ENCODE data around the gene PPP1R15B.

PPP1R15B gene

DNA sequence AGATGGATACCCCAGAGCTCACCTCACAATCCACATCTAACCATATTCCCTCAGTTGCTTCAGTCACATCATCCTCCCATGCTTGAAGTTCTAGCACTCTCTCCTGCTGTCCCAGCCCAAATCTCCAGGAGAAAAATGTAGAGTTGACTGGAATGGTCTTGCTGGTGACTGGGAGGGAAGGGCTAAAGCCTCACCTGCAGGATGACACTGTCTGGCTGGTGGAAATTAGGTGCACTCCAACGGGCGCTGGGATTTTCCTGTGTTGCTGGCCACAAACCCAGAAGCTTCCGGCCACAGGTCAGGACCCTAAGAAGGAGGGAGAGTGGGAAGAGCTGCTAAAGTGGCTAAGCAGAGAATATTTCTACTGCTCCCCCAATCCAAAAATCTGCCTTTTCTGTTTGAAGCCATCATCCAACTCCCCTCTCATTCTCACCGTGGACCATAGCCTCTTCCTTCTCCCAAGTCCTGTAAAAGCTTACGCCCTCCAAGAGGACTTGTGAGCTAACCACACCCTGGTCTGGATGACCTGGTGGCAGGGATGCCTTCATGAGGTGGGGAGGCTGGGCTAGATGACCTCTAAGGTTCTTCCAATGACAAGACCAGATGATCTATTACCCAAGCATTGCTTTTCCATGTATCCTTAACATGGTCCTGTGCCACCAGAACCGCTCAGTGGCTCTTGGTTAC, 37.5 kb upstream of the PPP1R15B start:
- ATAC-seq (ENCODE audit: low read depth) = no peak
- peak overlapping the region; percentile 44 for H3K4me3 Mint-ChIP-seq
- H3K27me3 Mint-ChIP-seq = no peaks in the 10 kb centered on the region
- H3K9me3 Mint-ChIP-seq = no peaks in the 10 kb centered on the region
- H3K4me1 Mint-ChIP-seq = peaks cover 57% of the 10 kb centered on the region
- no peak for DNase-seq (ENCODE audit: low spot score in 2 of 2)
- H3K27ac Mint-ChIP-seq = peak overlapping the region; percentile 98
- peaks cover 38% of the 10 kb centered on the region for H3K36me3 Mint-ChIP-seq

DNA sequence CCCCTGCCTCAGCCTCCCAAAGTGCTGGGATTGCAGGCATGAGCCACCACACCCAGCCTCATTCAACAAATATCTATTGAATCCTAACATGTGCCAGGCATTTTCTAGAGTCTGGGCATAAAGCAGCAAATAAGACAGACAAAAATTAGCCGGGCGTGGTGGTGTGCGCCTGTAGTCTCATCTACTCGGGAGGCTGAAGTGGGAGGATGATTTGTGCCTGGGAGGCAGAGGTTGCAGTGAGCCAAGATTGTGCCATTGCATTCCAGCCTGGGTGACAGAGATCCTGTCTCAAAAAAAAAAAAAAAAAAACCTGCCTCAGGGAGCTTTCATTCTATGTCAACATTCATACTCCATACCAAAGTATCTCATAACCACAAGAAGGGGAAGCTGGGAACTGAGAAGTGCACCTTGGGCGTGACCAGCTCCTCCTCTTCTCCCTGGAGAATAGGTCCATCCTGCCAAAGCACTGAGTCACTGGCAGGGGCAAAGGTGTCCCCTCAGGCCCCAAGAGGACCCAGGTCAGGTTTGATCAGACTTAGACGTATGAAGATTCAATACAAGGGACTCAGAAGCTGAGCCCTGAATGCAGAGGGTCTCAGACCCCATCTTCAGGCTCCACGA, 36.8 kb upstream of the PPP1R15B start:
- peaks cover 57% of the 10 kb centered on the region for H3K4me1 Mint-ChIP-seq
- peak overlapping the region; percentile 39 for H3K4me3 Mint-ChIP-seq
- H3K36me3 Mint-ChIP-seq = peaks cover 41% of the 10 kb centered on the region
- ATAC-seq (ENCODE audit: low read depth) (no peak), DNase-seq (ENCODE audit: low spot score in 2 of 2) (no peak)
- no peaks in the 10 kb centered on the region for H3K27me3 Mint-ChIP-seq
- H3K27ac Mint-ChIP-seq = peak overlapping the region; percentile 98
- no peaks in the 10 kb centered on the region for H3K9me3 Mint-ChIP-seq

DNA sequence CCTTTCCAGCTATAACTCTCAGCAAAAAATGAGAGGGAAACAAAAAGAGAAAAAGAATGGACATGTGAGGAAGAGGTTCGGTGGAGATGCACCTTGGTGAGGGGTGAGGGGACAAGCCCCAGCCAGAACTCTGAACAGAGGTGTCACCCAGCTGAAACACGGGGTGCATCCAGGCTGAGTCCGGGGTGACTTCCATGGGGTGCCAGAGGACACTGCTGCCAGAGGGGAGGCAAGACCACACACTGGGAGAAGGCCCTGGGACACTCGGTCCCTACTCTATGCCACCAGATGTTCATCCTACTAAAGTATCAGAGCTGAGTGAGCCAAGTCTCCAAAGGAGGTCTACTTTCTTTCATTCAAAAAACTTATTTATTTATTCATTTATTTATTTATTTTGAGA, 36.1 kb upstream of the PPP1R15B start:
- Mint-ChIP-seq H3K36me3 (peaks cover 41% of the 10 kb centered on the region), H3K9me3 (no peaks in the 10 kb centered on the region), H3K27me3 (no peaks in the 10 kb centered on the region), H3K27ac (peak overlapping the region; percentile 85), H3K4me1 (peaks cover 50% of the 10 kb centered on the region), H3K4me3 (no peak overlapping the region)
- DNase-seq (ENCODE audit: low spot score in 2 of 2) (no peak), ATAC-seq (ENCODE audit: low read depth) (no peak)

DNA sequence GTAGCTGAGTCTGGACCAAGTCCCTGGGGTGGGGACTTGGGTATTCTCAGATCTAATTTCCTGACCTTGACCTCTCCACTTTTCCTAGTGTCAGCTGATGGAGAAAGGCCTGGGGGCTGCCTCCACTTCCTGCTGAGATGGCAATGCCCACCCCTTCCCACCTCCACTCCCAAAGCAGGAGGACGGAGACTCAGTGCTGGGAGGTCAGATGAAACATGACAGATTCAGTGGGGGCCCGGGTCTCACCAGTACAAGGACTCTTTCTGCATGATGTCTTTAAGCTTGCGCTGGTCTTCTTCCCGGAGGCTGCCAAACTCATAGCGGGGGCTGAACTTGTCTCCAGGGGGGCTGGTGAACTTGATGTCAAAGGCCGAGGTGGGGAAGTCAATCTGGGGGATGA, 35.6 kb upstream of the PPP1R15B start:
- Mint-ChIP-seq H3K4me1 (peaks cover 49% of the 10 kb centered on the region), H3K4me3 (no peak overlapping the region), H3K9me3 (no peaks in the 10 kb centered on the region)

DNA sequence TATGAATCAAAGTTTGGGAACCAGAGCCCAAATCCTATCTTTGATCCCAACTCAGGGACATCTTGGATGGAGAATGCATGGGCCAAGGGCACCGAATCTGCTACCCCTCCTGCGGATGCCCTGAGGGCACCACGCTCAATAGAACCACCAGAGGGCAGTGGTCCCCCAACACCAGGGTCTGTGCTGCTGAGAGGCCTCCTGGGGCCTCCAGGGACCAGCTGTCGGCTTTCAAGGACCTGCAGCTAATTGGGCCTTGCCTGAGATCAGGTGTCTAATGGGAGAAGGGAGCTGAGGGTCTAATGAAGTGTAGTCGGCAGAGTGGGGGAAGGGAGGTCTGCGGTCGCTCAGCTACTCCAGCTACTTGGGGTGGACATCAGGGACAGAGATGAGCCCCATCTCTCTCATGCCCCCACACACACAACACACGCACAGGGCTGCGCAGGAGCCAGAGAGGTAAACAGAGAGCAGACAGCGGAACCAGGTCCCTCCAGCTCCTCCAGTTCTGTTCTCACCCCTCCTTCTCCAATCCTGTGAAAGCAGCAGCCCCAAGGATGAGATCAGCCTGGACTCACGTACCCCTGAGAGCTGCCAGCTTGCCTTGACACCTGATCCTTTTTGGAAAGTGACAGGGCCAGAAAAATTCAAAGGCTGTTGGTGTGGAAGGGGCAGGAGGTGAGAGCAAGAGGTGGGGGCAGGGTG, 34.9 kb upstream of the PPP1R15B start:
- Mint-ChIP-seq H3K36me3 (peaks cover 49% of the 10 kb centered on the region), H3K27me3 (no peaks in the 10 kb centered on the region), H3K4me1 (peaks cover 45% of the 10 kb centered on the region), H3K4me3 (peak overlapping the region; percentile 50), H3K9me3 (no peaks in the 10 kb centered on the region), H3K27ac (peak overlapping the region; percentile 85)
- ATAC-seq (ENCODE audit: low read depth) (peak; percentile 97), DNase-seq (ENCODE audit: low spot score in 2 of 2) (peak; percentile 82 to 85)

More for the DNA sequence above, 35.6 kb upstream of the PPP1R15B start:
- peak overlapping the region; percentile 85 for H3K27ac Mint-ChIP-seq
- DNase-seq (ENCODE audit: low spot score in 2 of 2) (no peak), ATAC-seq (ENCODE audit: low read depth) (no peak)
- no peaks in the 10 kb centered on the region for H3K27me3 Mint-ChIP-seq
- H3K36me3 Mint-ChIP-seq = peaks cover 43% of the 10 kb centered on the region

DNA sequence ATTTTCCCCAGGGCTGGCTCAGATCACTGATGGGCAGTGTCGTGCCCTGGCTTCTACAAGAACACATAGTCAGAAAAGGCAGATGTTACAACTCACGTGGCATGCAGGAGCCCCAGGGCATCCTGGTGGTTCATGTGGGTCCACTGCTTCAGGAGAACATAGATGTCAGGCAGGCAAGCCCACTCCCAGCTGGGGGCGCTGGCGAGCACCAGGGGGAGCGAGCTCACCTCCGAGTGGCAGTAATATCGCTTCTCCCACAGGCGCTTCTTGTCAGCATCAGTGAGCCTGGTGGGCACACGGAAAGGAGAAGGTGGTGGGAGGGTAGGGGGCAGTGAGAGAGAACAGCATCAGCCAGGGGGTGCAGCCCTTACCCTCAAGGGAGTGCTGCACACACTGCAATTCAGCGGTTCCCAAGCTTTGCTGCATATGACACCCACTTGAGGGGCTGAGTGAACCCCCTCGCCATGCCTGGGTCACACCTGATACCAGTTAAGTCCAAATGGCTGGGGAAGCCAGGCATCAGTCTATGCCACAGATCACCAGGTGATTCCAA, 34.3 kb upstream of the PPP1R15B start:
- peak; percentile 23 for ATAC-seq (ENCODE audit: low read depth)
- Mint-ChIP-seq H3K4me1 (peaks cover 40% of the 10 kb centered on the region), H3K27ac (peak overlapping the region; percentile 85), H3K27me3 (no peaks in the 10 kb centered on the region), H3K4me3 (no peak overlapping the region), H3K9me3 (no peaks in the 10 kb centered on the region), H3K36me3 (peaks cover 48% of the 10 kb centered on the region)
- DNase-seq (ENCODE audit: low spot score in 2 of 2) = peak; percentile 45 to 50

DNA sequence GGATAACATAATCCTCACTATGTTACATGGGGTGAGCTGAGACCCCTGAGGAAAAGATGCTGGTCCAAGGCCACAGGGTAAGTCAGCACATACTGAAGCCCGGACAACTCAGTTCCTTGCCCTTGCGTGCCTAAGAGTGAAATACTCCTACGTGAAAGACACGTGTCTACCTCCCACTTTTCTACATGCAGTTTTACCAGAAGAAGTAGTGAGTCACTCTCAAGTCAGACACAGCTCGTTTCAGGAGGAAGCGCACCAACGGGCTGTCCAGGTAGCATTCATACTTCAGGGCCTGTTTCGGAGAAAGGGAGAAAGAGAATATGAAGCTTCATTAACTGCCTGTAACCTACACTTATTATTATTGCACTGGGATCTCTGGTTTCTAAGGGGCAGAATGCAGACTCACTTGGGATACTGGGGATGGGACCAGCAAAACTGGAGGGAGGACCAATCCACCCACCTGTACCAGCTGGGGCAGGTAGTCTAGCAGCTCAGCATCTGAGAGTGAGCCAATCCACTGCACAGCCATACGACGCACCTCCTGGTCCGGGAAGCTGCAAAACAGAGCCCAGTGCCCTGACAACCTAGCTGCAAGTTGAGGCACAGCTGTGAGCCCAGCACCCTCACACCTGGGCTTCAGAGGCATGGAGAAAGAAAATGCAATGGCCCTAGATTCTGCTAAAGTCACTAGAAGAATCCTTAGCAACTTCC, 32.4 kb upstream of the PPP1R15B start:
- H3K27ac Mint-ChIP-seq = peak overlapping the region; percentile 28
- ATAC-seq (ENCODE audit: low read depth) = no peak
- H3K4me3 Mint-ChIP-seq = no peak overlapping the region
- DNase-seq (ENCODE audit: low spot score in 2 of 2) = no peak
- H3K9me3 Mint-ChIP-seq = no peaks in the 10 kb centered on the region
- H3K36me3 Mint-ChIP-seq = peaks cover 44% of the 10 kb centered on the region
- H3K27me3 Mint-ChIP-seq = no peaks in the 10 kb centered on the region
- H3K4me1 Mint-ChIP-seq = peaks cover 23% of the 10 kb centered on the region

DNA sequence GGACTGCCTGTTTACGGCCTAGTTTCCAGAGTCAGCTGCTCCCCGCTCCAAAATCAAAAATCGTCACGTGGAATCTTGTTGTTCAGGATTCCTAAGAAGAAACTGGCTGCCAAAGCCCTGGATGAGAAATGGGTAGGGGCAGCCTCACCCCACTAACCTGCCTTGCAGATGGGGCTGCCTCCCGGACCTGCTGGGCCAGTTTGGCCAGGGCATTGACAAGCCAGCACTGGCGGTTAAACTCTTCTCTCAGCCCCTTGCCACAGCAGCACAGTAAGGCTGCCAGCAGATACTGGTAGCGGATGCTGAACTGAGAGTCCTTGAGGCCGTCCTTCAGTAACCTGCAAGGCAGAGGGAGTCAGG, 31.6 kb upstream of the PPP1R15B start:
- no peak overlapping the region for H3K4me3 Mint-ChIP-seq
- peaks cover 41% of the 10 kb centered on the region for H3K36me3 Mint-ChIP-seq
- no peaks in the 10 kb centered on the region for H3K27me3 Mint-ChIP-seq
- H3K27ac Mint-ChIP-seq = no peak overlapping the region
- H3K9me3 Mint-ChIP-seq = no peaks in the 10 kb centered on the region
- DNase-seq (ENCODE audit: low spot score in 2 of 2) (no peak), ATAC-seq (ENCODE audit: low read depth) (no peak)
- peaks cover 15% of the 10 kb centered on the region for H3K4me1 Mint-ChIP-seq

DNA sequence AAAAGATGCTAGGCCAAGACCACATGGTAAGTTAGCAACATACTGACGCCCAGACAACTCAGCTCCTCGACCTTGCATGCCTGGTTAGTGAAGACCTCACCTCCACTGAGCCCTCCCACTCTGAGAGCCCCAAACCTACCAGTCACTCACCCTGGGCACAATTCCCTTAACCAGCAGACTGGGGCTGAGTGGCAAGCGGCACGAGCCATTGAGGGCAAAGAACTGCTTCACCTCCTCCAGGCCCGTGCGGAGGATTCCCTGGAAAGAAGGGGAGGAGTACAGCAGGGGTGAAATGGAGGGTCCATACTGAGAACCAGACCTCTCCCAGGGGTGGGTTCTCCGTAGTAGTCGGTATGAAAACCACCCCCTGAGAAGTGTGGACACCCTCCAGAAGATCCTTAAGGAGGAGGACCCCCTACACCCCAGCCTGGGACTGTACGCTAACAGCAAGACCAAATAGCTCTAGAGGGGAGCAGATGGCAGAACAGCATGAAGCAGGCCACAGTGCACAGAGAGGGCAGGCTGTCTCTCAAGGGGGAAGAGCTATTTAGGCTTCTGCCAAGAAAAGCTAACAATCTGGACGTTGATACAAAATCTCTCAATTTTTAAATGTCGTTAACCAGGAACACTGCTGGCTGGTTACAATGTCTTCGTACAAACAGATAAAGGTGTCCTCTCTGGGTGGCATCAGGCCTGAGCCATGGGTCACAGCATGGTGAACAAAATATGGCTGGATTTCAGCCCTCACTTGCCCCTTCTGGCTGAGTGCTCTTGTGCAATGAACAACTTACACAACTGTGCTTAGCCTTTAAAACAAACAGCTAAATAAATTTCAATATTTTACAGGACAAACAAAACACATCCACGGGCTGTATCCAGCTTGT, 31.0 kb upstream of the PPP1R15B start:
- Mint-ChIP-seq H3K4me3 (no peak overlapping the region), H3K27me3 (no peaks in the 10 kb centered on the region), H3K9me3 (no peaks in the 10 kb centered on the region), H3K36me3 (peaks cover 42% of the 10 kb centered on the region), H3K27ac (peak overlapping the region; percentile 35), H3K4me1 (peaks cover 12% of the 10 kb centered on the region)
- DNase-seq (ENCODE audit: low spot score in 2 of 2) = no peak
- ATAC-seq (ENCODE audit: low read depth) = no peak

DNA sequence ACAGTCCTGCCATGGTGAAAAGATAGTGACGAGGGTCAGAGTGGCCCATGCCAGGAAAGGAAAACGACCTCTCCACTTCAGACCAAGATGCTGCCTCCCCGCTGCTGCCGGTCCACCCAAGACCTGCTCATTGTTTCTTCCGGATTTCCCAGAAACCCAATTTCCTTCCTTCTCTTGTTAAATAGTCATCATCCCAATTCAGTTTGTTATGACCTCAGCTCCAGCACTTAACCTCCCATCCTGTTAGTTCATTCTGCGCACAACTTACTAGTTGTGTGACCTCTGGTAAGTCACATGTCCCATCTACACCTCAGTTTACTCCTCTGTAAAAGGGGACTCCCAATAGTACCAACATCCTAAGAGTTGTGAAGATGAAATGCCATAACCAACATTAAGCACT, 29.9 kb upstream of the PPP1R15B start:
- no peaks in the 10 kb centered on the region for H3K9me3 Mint-ChIP-seq
- H3K36me3 Mint-ChIP-seq = peaks cover 42% of the 10 kb centered on the region
- H3K27ac Mint-ChIP-seq = no peak overlapping the region

DNA sequence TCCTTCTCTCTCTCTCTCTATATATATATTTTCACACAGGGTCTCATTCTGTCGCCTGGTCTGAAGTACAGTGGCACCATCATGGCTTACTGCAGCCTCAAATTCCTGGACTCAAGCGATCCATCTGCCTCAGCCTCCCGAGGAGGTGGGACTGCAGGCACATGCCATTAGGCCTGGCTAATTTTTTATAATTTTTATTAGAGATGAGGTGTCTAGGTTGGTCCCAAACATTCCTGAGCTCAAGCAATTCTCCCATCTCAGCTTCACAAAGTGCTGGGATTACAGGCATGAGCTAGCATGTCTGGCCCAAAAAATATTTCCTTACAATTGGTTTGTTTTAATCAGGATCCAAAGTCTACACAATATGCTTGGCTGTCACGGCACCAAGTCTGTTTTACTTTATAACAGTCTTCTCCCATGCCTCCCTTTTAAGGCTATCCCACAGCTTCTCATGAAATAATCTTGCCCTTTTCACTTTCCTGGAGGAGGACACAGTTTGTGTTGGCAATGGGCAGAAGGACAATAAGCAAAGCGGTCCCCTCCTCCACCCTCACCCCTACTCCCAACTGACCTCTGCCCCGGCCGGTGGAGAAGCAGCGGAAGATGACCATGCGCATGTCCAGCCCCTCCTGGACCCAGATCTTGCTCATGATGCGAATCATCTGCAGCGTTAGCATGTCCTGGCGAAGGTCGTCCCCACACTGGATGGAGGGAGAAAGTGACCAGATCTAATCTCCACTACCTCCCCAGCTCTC, 28.2 kb upstream of the PPP1R15B start:
- Mint-ChIP-seq H3K27me3 (no peaks in the 10 kb centered on the region), H3K4me1 (peaks cover 2% of the 10 kb centered on the region), H3K9me3 (no peaks in the 10 kb centered on the region), H3K27ac (peak overlapping the region; percentile 58), H3K36me3 (peaks cover 41% of the 10 kb centered on the region), H3K4me3 (no peak overlapping the region)
- DNase-seq (ENCODE audit: low spot score in 2 of 2) (no peak), ATAC-seq (ENCODE audit: low read depth) (no peak)

More for the DNA sequence above, 29.9 kb upstream of the PPP1R15B start:
- Mint-ChIP-seq H3K4me3 (no peak overlapping the region), H3K4me1 (peaks cover 5% of the 10 kb centered on the region), H3K27me3 (no peaks in the 10 kb centered on the region)
- DNase-seq (ENCODE audit: low spot score in 2 of 2) (no peak), ATAC-seq (ENCODE audit: low read depth) (no peak)

DNA sequence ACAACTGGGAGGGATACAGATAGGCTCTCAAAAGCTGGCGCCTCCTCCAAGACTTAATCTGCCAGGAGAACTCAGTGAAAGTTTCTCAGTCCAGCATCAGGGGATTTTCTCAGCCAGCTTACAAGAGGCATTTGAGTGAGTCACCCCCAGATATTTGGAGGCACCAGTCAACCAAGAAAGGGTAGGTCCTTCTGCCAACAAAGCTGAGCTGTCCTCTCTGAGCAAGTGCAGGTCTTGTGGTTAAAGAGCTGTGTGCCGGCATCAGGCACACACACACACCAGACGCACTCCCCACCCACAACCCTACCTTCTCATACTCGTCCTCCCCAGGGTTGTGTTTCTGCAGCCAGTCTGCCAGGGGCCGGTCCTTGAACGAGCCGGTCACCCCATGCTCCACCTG, 27.0 kb upstream of the PPP1R15B start:
- H3K9me3 Mint-ChIP-seq = no peaks in the 10 kb centered on the region
- no peak overlapping the region for H3K27ac Mint-ChIP-seq
- DNase-seq (ENCODE audit: low spot score in 2 of 2) (no peak), ATAC-seq (ENCODE audit: low read depth) (no peak)
- H3K4me3 Mint-ChIP-seq = no peak overlapping the region
- H3K4me1 Mint-ChIP-seq = peaks cover 2% of the 10 kb centered on the region
- H3K27me3 Mint-ChIP-seq = no peaks in the 10 kb centered on the region
- H3K36me3 Mint-ChIP-seq = peaks cover 42% of the 10 kb centered on the region
